AG04450 (cell line): ENCODE measurements around the gene ATF3. TPM values are rescaled to one million over a fixed set of nuclear protein-coding genes. Genes with fewer than 3 reads are reported as not detected.

Source experiments
- CTCF ChIA-PET: fragments of 300-600, 350-600 bp; formaldehyde crosslinking; extraction: SDS; loops from one replicate; lab custom pipeline; 2022; ENCODE audit warnings: antibody characterized with exemption, inconsistent platforms; lab: Charles Lee
- POLR2A ChIA-PET: fragments of 350-600 bp; formaldehyde crosslinking; extraction: SDS; loops from one replicate; lab custom pipeline; 2021; ENCODE audit warnings: antibody characterized with exemption, inconsistent platforms; lab: Yijun Ruan, JAX
- DNase-seq: peaks from one replicate; pipeline ENCODE4 v3.0.0-alpha.2; 2011; ENCODE audit warnings: low read depth, low spot score
- H3K27ac ChIP-seq: one replicate; pipeline ENCODE4 v1.5.1; 2012; ENCODE audit warnings: low read depth, low read length, control low read depth
- H3K27me3 ChIP-seq: one replicate; pipeline ENCODE4 v1.6.0; 2012; ENCODE audit warnings: low read length; ENCODE audit not compliant: control insufficient read depth, insufficient read depth
- H3K4me3 ChIP-seq: 2 replicates; pipeline ENCODE4 v1.5.1; 2011; ENCODE audit warnings: mild to moderate bottlenecking, low read depth, low read length, control low read depth
- H3K9me3 ChIP-seq: 2 replicates; pipeline ENCODE4 v1.5.1; 2012; ENCODE audit warnings: low read length; ENCODE audit not compliant: control insufficient read depth, insufficient read depth
- CTCF ChIP-seq: IDR thresholded peaks from 2 replicates; pipeline ENCODE4 v1.5.1; 2011; ENCODE audit warnings: low read depth, low read length, control low read depth, inconsistent platforms
- polyA plus RNA-seq: library from polyadenylated mRNA; depleted of rRNA; stranded (reverse); fragments of >200 nt; gene quantifications from 2 replicates; pipeline ENCODE4 v1.2.3, GENCODE V29; 2011

Gene ATF3
- polyA plus RNA-seq, 1 experiment: 5.5 TPM

GRCh38 chr1:212614453-212615200 lies 6.1 kb downstream of the ATF3 start:
- H3K4me3 ChIP-seq: no peak overlapping the region
- TF ChIP-seq CTCF: no peak
- no peaks in the 10 kb centered on the region for H3K9me3 ChIP-seq
- no peak overlapping the region for H3K27ac ChIP-seq
- ChIA-PET POLR2A (no interaction called here), CTCF (interaction anchor here (0.6 to 2.0 kb wide), 5 partner anchors 15 to 354 kb away, joined by 3 to 8 read pairs (median 4); no protein-coding TSS in a partner anchor)
- peaks cover 2% of the 10 kb centered on the region for H3K27me3 ChIP-seq
- DNase-seq: no peak

- Histone ChIP-seq H3K9me3 (no peaks in the 10 kb centered on the region), H3K4me3 (no peak overlapping the region), H3K27ac (no peak overlapping the region), H3K27me3 (no peaks in the 10 kb centered on the region)
- CTCF ChIA-PET: interaction anchor here (1.5 kb wide), 1 partner anchor 50 kb away, joined by 5 read pairs; no protein-coding TSS in a partner anchor
- POLR2A ChIA-PET: no interaction called here
- no peak for TF ChIP-seq CTCF
- no peak for DNase-seq
Measured at GRCh38 chr1:212615201-212615470, 6.6 kb downstream of the ATF3 start.

- Histone ChIP-seq H3K9me3 (no peaks in the 10 kb centered on the region), H3K27me3 (no peaks in the 10 kb centered on the region), H3K27ac (no peak overlapping the region), H3K4me3 (no peak overlapping the region)
- POLR2A ChIA-PET: interaction anchor here (1.2 kb wide), 1 partner anchor 10 kb away, joined by 7 read pairs; the partner anchor contains the start of gene ATF3
- no peak for TF ChIP-seq CTCF
- CTCF ChIA-PET: interaction anchor here (0.8 to 1.8 kb wide), 2 partner anchors 11 to 46 kb away, joined by 3 to 8 read pairs; no protein-coding TSS in a partner anchor
- no peak for DNase-seq
Measured at GRCh38 chr1:212618466-212619210, 10.1 kb downstream of the ATF3 start.

GRCh38 chr1:212620293-212620692 lies 11.7 kb downstream of the ATF3 start:
- Histone ChIP-seq H3K9me3 (no peaks in the 10 kb centered on the region), H3K27me3 (peaks cover 2% of the 10 kb centered on the region), H3K27ac (no peak overlapping the region), H3K4me3 (no peak overlapping the region)
- POLR2A ChIA-PET: no interaction called here
- DNase-seq: no peak
- no peak for TF ChIP-seq CTCF
- CTCF ChIA-PET: interaction anchor here (0.9 kb wide), 1 partner anchor 127 kb away, joined by 3 read pairs; no protein-coding TSS in a partner anchor
